PC-3 (cell line): ENCODE measurements around the gene FAAP100.

Experiments
- EZH2 ChIP-seq: fragments of 300-600 bp; sonication (generic); IDR thresholded peaks from one replicate; pipeline ENCODE4 v1.6.1; 2017; ENCODE audit warnings: antibody characterized with exemption, mild to moderate bottlenecking, low read length; ENCODE audit not compliant: unreplicated experiment
- EZH2phosphoT487 ChIP-seq: fragments of 300-600 bp; sonication (generic); IDR thresholded peaks from 2 replicates; pipeline ENCODE4 v1.6.1; 2018; ENCODE audit warnings: mild to moderate bottlenecking, antibody characterized with exemption, low read length, borderline replicate concordance
- TF ChIP-seq, protein P1 (sequence below): fragments of 300-600 bp; sonication (generic); conservative IDR thresholded peaks from 2 replicates; pipeline ENCODE4 v1.5.1; 2017; ENCODE audit warnings: antibody characterized with exemption, low read depth, mild to moderate bottlenecking, low read length

DNA sequence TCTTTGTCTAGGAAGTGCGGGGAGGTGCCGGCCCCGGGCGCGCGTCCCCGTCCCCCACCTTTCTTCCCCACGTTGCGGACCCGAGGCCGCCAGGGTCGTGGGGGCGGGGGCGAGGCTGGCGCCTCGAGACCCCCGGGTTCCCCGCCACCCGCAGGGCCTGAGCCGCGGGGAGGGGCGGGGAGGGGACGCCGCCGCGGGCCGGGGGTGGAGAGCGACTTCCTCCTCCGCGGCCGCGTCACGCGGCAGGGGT lies 37.7 kb downstream of the FAAP100 start:
- TF ChIP-seq, protein P1, sequence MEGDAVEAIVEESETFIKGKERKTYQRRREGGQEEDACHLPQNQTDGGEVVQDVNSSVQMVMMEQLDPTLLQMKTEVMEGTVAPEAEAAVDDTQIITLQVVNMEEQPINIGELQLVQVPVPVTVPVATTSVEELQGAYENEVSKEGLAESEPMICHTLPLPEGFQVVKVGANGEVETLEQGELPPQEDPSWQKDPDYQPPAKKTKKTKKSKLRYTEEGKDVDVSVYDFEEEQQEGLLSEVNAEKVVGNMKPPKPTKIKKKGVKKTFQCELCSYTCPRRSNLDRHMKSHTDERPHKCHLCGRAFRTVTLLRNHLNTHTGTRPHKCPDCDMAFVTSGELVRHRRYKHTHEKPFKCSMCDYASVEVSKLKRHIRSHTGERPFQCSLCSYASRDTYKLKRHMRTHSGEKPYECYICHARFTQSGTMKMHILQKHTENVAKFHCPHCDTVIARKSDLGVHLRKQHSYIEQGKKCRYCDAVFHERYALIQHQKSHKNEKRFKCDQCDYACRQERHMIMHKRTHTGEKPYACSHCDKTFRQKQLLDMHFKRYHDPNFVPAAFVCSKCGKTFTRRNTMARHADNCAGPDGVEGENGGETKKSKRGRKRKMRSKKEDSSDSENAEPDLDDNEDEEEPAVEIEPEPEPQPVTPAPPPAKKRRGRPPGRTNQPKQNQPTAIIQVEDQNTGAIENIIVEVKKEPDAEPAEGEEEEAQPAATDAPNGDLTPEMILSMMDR = no peak
- TF ChIP-seq EZH2 (no peak), EZH2phosphoT487 (no peak)
